Spleen (tissue), 11 donors: ENCODE results near the gene LMOD2. TPM values are rescaled to one million over a fixed set of nuclear protein-coding genes. Genes with fewer than 3 reads are reported as not detected.

Experiments used
- DNase-seq: peaks from one replicate; pipeline ENCODE4 v3.0.0-alpha.2; 2020
- H3K27ac ChIP-seq, 8 donors: fragments of 200-600 bp; sonication (generic) in 7 of 8; 1 replicate in 4 of 8; 2 replicates in 4 of 8; pipeline versions ENCODE4 v1.5.0 to v1.8.0; 2016 to 2021; ENCODE audit warnings: inconsistent platforms in 4 of 8, mild to moderate bottlenecking in 4 of 8, moderate library complexity in 1 of 8
- H3K27me3 ChIP-seq, 7 donors: fragments of 200-600 bp; sonication (generic) in 6 of 7; replicated peaks in 1 of 7; 1 replicate in 4 of 7; 2 replicates in 3 of 7; pipeline versions ENCODE4 v1.5.0 to v1.8.0; 2016 to 2021; ENCODE audit warnings: inconsistent platforms in 3 of 7, mild to moderate bottlenecking in 1 of 7
- H3K36me3 ChIP-seq, 6 donors: fragments of 200-600 bp; sonication (generic) in 5 of 6; 1 replicate in 4 of 6; 2 replicates in 2 of 6; pipeline versions ENCODE4 v1.5.0 to v1.8.0; 2016 to 2021; ENCODE audit warnings: inconsistent platforms in 2 of 6
- H3K4me1 ChIP-seq, 6 donors: fragments of 200-600 bp; sonication (generic) in 5 of 6; 1 replicate in 3 of 6; 2 replicates in 3 of 6; pipeline versions ENCODE4 v1.5.0 to v1.8.0; 2016 to 2021; ENCODE audit warnings: inconsistent platforms in 3 of 6
- H3K4me3 ChIP-seq, 8 donors: fragments of 200-600 bp; sonication (generic) in 7 of 8; 1 replicate in 4 of 8; 2 replicates in 4 of 8; pipeline versions ENCODE4 v1.5.0 to v1.8.0; 2016 to 2021; ENCODE audit warnings: inconsistent platforms in 4 of 8, mild to moderate bottlenecking in 4 of 8, moderate library complexity in 2 of 8
- H3K9me3 ChIP-seq, 8 donors: fragments of 200-600 bp; sonication (generic) in 7 of 8; 1 replicate in 4 of 8; 2 replicates in 4 of 8; pipeline versions ENCODE4 v1.5.0 to v1.8.0; 2016 to 2021; ENCODE audit warnings: inconsistent platforms in 4 of 8
- POLR2A ChIP-seq, 3 donors: fragments of 450-650 bp; IDR thresholded peaks; one replicate each; pipeline ENCODE4 v1.5.1; 2017; ENCODE audit warnings: antibody characterized with exemption in 3 of 3, mild to moderate bottlenecking in 1 of 3
- POLR2AphosphoS5 ChIP-seq, 3 donors: sonication (generic); formaldehyde crosslinking; IDR thresholded peaks; one replicate each; pipeline ENCODE4 v1.5.1; 2017; ENCODE audit warnings: antibody characterized with exemption in 3 of 3
- WGBS, 5 donors: extraction: QIAGEN DNeasy Blood & Tissue Kit in 3 of 5; methylation state at CpG; one replicate each; pipeline versions ENCODE4 v1.1.5 to v1.1.7; 2013 to 2018; 5-methylcytosine and 5-hydroxymethylcytosine counted together
- intact Hi-C: fragments of 100-400 bp; cut with DNase I; formaldehyde crosslinking; loops from one replicate; pipeline ENCODE4 v1.15.0; 2023; ENCODE audit warnings: low total_unique reads
- polyA plus RNA-seq, 3 donors: library from polyadenylated mRNA; stranded (reverse); fragments of 200-250 nt; gene quantifications; one replicate each; pipeline ENCODE4 v1.2.1, GENCODE V29; 2013
- total RNA-seq, 7 donors: library from RNA; depleted of rRNA in 3 of 7; stranded (reverse); fragments of >200 nt in 3 of 7; fragmentation: NEBNext Ultra II Directional in 4 of 7; extraction: Animal tissue kit (Norgen Biotek cat#: 25700) in 4 of 7; gene quantifications; one replicate each; pipeline versions ENCODE4 v1.1.0 to v1.2.1, GENCODE V29; 2016 to 2021
- TF ChIP-seq, protein P1 (sequence below), 11 experiments: fragments of 200-600 bp in 7 of 11; fragments of 450-650 bp in 4 of 11; sonication (generic) in 4 of 11; IDR thresholded peaks in 8 of 11; conservative IDR thresholded peaks in 3 of 11; 1 replicate in 7 of 11; 2 replicates in 4 of 11; pipeline versions ENCODE4 v1.4.0 to v1.8.0; 2016 to 2021; ENCODE audit warnings: antibody characterized with exemption in 11 of 11, inconsistent platforms in 4 of 11, mild to moderate bottlenecking in 1 of 11
- donor health status: healthy with polysubstance abuse.
- donor health status: DM: no; HTN: no; CAD: no; lungs with moderate emphysema.
- donor health status: DM: no; HTN: no; CAD: no.
- donor health status: Bipolar disorder and iron deficiency.
- donor health status: healthy.
- donor health status: DM: no; HTN: no; CAD: no.
- donor health status: DM: yes; HTN: yes; CAD: no.

Gene LMOD2
- total and polyA plus RNA-seq, 10 donors: 0.03 TPM; not detected in 9

DNA sequence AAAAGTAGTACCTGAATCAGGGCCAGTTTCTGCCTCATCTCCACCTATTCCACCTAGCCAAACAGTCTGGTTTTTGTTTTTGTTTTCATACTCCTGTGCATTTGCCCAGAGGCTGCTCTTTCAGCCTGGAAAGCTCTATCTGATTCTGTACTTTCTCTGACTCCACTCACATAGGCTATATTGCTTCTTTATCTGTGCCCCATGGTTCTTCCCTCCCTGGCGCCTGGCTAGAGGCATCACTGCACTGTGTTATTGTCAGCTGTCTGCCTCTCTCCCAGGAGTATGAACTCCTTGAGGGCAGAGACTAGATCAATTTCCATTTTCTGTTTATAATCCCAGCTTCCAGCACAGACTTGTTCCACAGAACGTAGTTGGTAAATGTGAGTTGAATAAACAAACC, 5.1 kb upstream of the LMOD2 start:
- intact Hi-C loops: no loop called here
- no peak overlapping the region for H3K4me3 ChIP-seq
- TF ChIP-seq, protein P1, sequence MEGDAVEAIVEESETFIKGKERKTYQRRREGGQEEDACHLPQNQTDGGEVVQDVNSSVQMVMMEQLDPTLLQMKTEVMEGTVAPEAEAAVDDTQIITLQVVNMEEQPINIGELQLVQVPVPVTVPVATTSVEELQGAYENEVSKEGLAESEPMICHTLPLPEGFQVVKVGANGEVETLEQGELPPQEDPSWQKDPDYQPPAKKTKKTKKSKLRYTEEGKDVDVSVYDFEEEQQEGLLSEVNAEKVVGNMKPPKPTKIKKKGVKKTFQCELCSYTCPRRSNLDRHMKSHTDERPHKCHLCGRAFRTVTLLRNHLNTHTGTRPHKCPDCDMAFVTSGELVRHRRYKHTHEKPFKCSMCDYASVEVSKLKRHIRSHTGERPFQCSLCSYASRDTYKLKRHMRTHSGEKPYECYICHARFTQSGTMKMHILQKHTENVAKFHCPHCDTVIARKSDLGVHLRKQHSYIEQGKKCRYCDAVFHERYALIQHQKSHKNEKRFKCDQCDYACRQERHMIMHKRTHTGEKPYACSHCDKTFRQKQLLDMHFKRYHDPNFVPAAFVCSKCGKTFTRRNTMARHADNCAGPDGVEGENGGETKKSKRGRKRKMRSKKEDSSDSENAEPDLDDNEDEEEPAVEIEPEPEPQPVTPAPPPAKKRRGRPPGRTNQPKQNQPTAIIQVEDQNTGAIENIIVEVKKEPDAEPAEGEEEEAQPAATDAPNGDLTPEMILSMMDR (IDR thresholded peaks at IDR 0.05 in 8 of 11, conservative IDR thresholded peaks at IDR 0.05 in 3 of 11): no peak
- TF ChIP-seq POLR2AphosphoS5 (IDR thresholded peaks at IDR 0.05) (no peak), POLR2A (IDR thresholded peaks at IDR 0.05) (no peak)
- no peaks in the 10 kb centered on the region for H3K4me1 ChIP-seq
- no peaks in the 10 kb centered on the region for H3K9me3 ChIP-seq
- no peak for DNase-seq
- no peak overlapping the region for H3K27ac ChIP-seq
- WGBS, 5 donors: 83 to 94% (median 91%) methylated on average over 2 of the region's 2 CpGs
- no peaks in the 10 kb centered on the region for H3K36me3 ChIP-seq
- H3K27me3 ChIP-seq: no peaks in the 10 kb centered on the region

DNA sequence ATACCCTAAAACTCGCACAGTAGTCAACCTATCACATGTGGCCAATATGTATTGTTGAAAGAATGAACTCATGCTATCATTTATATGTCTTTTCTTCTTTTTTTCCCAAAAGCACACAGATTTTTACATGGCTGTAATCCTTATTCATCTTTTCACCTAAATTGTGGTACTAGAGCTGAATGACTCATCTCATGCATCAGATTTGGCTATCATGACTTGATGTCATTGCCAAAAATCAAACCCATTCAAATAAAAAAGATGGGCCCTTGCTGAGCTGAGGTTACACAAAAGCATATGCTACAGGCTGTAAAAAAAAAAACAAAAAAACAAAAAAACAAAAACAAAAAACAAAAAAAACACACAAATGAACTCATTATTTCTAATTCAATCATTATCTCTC, 3.3 kb upstream of the LMOD2 start:
- Histone ChIP-seq H3K27ac (no peak overlapping the region), H3K4me1 (no peaks in the 10 kb centered on the region), H3K27me3 (no peaks in the 10 kb centered on the region), H3K36me3 (no peaks in the 10 kb centered on the region), H3K4me3 (no peak overlapping the region), H3K9me3 (no peaks in the 10 kb centered on the region)
- DNase-seq: no peak
- 95 to 100% (median 98%) methylated on average over 1 of the region's 1 CpG for WGBS, 5 donors
- intact Hi-C loops: no loop called here
- no peak for TF ChIP-seq POLR2AphosphoS5 (IDR thresholded peaks at IDR 0.05)
- no peak for TF ChIP-seq POLR2A (IDR thresholded peaks at IDR 0.05)
- TF ChIP-seq, protein P1 (IDR thresholded peaks at IDR 0.05 in 8 of 11, conservative IDR thresholded peaks at IDR 0.05 in 3 of 11): no peak

DNA sequence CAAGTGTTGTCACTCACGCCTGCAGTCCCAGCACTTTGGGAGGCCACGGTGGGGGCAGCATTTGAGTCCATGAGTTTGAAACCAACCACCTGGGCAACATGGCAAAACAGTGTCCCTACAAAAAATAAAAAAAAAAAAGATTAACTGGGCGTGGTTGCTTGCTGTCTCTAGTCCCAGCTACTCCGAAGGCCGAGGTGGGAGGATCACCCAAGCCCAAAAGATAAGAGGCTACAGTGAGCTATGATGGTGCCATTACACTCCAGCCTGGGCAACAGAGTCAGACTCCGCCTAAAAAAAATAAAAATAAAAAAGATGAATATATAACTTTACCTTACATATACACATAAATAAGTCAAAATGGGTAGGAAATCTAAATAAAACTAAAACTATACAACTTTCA, 2.5 kb upstream of the LMOD2 start:
- no peak for TF ChIP-seq POLR2AphosphoS5 (IDR thresholded peaks at IDR 0.05)
- no peak for TF ChIP-seq POLR2A (IDR thresholded peaks at IDR 0.05)
- TF ChIP-seq, protein P1 (IDR thresholded peaks at IDR 0.05 in 8 of 11, conservative IDR thresholded peaks at IDR 0.05 in 3 of 11): no peak
- H3K36me3 ChIP-seq: no peaks in the 10 kb centered on the region
- no peak overlapping the region for H3K4me3 ChIP-seq
- H3K9me3 ChIP-seq: no peaks in the 10 kb centered on the region
- WGBS, 5 donors: 85 to 96% (median 89%) methylated on average over 6 of the region's 6 CpGs
- intact Hi-C loops: no loop called here
- DNase-seq: no peak
- no peaks in the 10 kb centered on the region for H3K27me3 ChIP-seq
- H3K27ac ChIP-seq: no peak overlapping the region
- no peaks in the 10 kb centered on the region for H3K4me1 ChIP-seq

DNA sequence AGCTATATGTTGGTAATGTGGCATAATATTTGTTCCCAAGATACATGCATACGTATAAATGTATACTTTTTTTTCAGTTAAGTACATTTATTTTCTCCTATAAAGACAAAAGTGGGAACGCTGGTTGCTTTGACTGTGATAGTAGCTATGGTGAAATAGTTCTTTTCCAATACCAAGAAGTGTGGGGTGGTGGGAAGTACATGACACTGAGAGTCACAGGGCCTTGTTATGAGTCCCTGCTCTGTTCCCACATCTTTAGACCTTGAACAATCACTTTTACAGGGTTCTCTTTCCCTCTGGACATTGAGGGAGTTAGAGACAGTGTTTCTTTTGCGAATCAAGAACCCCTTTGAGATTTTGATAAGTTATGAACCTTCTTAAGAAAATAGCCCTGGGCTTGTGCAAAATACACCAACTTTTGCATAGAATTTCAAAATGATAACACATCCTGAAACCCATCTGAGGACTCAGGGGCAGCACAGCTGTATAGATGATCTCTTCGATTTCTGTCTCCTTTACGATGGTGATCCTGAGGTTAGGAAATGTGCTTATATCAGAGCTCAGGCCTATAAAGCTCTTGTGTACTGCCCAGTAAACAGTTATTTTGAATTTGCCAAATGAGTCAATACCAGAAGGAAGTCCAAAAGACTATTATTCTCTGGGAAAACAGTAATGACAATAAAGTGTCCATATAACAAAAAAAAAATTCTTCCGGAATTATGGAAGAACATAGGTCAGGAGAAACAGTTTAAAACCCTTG, 1.1 kb downstream of the LMOD2 start:
- DNase-seq: no peak
- TF ChIP-seq POLR2AphosphoS5 (IDR thresholded peaks at IDR 0.05) (no peak), POLR2A (IDR thresholded peaks at IDR 0.05) (no peak)
- TF ChIP-seq, protein P1 (IDR thresholded peaks at IDR 0.05 in 8 of 11, conservative IDR thresholded peaks at IDR 0.05 in 3 of 11): no peak
- peaks cover 0 to under 1% (median 0%) of the 10 kb centered on the region in 7 donors for H3K27me3 ChIP-seq
- H3K27ac ChIP-seq: peak overlapping the region in 4 of 8 donors; percentile 6 to 65 (median 32)
- H3K36me3 ChIP-seq: no peaks in the 10 kb centered on the region
- H3K9me3 ChIP-seq: no peaks in the 10 kb centered on the region
- H3K4me1 ChIP-seq: no peaks in the 10 kb centered on the region
- H3K4me3 ChIP-seq: no peak overlapping the region
- 73 to 88% (median 85%) methylated on average over 6 of the region's 6 CpGs for WGBS, 5 donors
- intact Hi-C loops: no loop called here
